HG03097 (cell line): Measurements from ENCODE around the gene ZNF808.
"Not testable (repeated sequence)": the region's sequence is repeated elsewhere in the genome, so short reads cannot be mapped to it uniquely, and the experiment has no call there.

ENCODE experiments used
- ATAC-seq: cut with Tn5 transposase; IDR thresholded peaks from one replicate; pipeline ENCODE4 v1.9.1; 2021; ENCODE audit not compliant: unreplicated experiment, low FRiP score

Gene ZNF808

GRCh38 chr19:52535385-52535770 is 7.9 kb downstream of the ZNF808 start:
- ATAC-seq: not testable (repeated sequence)

GRCh38 chr19:52535771-52536447 is 8.4 kb downstream of the ZNF808 start:
- ATAC-seq: peak; percentile 83

GRCh38 chr19:52536448-52536800 is 9.0 kb downstream of the ZNF808 start:
- peak; percentile 18 for ATAC-seq

GRCh38 chr19:52538815-52539214 is 11.3 kb downstream of the ZNF808 start:
- not testable (repeated sequence) for ATAC-seq

- not testable (repeated sequence) for ATAC-seq
These were observed 13.7 kb downstream of the ZNF808 start for GRCh38 chr19:52541176-52541575.

- no peak for ATAC-seq
These were observed 14.1 kb downstream of the ZNF808 start for GRCh38 chr19:52541608-52542007.

GRCh38 chr19:52542541-52542940 is 15.1 kb downstream of the ZNF808 start:
- ATAC-seq: not testable (repeated sequence)

GRCh38 chr19:52542984-52543664 is 15.7 kb downstream of the ZNF808 start:
- no peak for ATAC-seq

- ATAC-seq: no peak
These were observed 26.9 kb downstream of the ZNF808 start for GRCh38 chr19:52554216-52554971.

GRCh38 chr19:52557231-52557995 is 29.9 kb downstream of the ZNF808 start:
- ATAC-seq: no peak

GRCh38 chr19:52558732-52559445 is 31.4 kb downstream of the ZNF808 start:
- ATAC-seq: not testable (repeated sequence)

GRCh38 chr19:52561611-52562010 is 34.1 kb downstream of the ZNF808 start:
- not testable (repeated sequence) for ATAC-seq

- ATAC-seq: no peak
These were observed 38.7 kb downstream of the ZNF808 start for GRCh38 chr19:52566121-52566520.

GRCh38 chr19:52566588-52566987 is 39.1 kb downstream of the ZNF808 start:
- no peak for ATAC-seq

- ATAC-seq: no peak
These were observed 40.5 kb downstream of the ZNF808 start for GRCh38 chr19:52567921-52568320.

GRCh38 chr19:52569638-52569999 is 42.2 kb downstream of the ZNF808 start:
- ATAC-seq: peak; percentile 17

GRCh38 chr19:52570000-52570861 is 42.8 kb downstream of the ZNF808 start, which contains the start of gene ZNF701:
Gene ZNF701, plus strand, starts transcription at chr19:52570287. Its CDS starts 3,861 bp downstream, at chr19:52574148.
- ATAC-seq: peak; percentile 96

- no peak for ATAC-seq
These were observed 57.4 kb downstream of the ZNF808 start for GRCh38 chr19:52584736-52585440.

- no peak for ATAC-seq
These were observed 58.1 kb downstream of the ZNF808 start for GRCh38 chr19:52585604-52586003.
